Measurements from ENCODE around the gene ZBED5. TPM values are rescaled to one million over a fixed set of nuclear protein-coding genes. Genes with fewer than 3 reads are reported as not detected.
A peak's percentile ranks its signal among the peaks of the same experiment; 100 is the strongest.

The ZBED5 gene
- total and polyA plus RNA-seq, 4 donors, result 18.0 to 57.9 (median 39.9) TPM

DNA sequence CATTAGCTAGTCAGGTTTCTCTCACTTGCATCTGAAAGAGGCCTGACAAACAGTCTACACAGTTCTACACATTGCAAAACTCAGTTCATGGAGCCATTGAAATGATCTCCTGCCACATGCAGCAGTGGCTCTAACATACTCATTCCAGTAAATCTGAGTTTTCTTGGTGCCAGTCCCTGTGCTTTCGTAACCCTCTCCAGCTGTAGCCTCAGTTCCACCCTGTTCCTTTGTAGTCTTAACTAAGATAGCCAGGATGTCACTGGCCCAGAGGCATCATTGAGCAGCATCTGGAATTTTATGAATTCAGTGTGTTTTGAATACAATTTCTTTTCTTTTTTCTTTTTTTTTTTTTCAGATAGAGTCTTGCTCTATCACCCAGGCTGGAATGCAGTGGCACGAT lies 37.4 kb upstream of the ZBED5 start:
- WGBS, 2 donors, result 97 to 98% methylated on average over 2 of the region's 2 CpGs
- H3K4me1 ChIP-seq (ENCODE audit: control insufficient read depth in 5 of 5, insufficient read depth in 5 of 5, low read length in 5 of 5), result peaks cover 4 to 31% (median 16%) of the 10 kb centered on the region in 5 donors
- no peak overlapping the region for H3K4me3 ChIP-seq
- H3K9me3 ChIP-seq (ENCODE audit: control insufficient read depth in 4 of 4, insufficient read depth in 3 of 4, low read length in 3 of 4), result no peaks in the 10 kb centered on the region
- no peak overlapping the region for H3K9ac ChIP-seq (ENCODE audit: insufficient read depth in 1 of 2, low read length in 2 of 2)
- no peak overlapping the region for H3K27ac ChIP-seq (ENCODE audit: low read depth in 1 of 2, low read length in 1 of 2)
- TF ChIP-seq, protein P1, sequence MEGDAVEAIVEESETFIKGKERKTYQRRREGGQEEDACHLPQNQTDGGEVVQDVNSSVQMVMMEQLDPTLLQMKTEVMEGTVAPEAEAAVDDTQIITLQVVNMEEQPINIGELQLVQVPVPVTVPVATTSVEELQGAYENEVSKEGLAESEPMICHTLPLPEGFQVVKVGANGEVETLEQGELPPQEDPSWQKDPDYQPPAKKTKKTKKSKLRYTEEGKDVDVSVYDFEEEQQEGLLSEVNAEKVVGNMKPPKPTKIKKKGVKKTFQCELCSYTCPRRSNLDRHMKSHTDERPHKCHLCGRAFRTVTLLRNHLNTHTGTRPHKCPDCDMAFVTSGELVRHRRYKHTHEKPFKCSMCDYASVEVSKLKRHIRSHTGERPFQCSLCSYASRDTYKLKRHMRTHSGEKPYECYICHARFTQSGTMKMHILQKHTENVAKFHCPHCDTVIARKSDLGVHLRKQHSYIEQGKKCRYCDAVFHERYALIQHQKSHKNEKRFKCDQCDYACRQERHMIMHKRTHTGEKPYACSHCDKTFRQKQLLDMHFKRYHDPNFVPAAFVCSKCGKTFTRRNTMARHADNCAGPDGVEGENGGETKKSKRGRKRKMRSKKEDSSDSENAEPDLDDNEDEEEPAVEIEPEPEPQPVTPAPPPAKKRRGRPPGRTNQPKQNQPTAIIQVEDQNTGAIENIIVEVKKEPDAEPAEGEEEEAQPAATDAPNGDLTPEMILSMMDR (IDR thresholded peaks at IDR 0.05; ENCODE audit: control extremely low read depth, extremely low read depth), result no peak
- H3K36me3 ChIP-seq (ENCODE audit: control insufficient read depth in 4 of 4, insufficient read depth in 4 of 4, low read length in 4 of 4), result no peaks in the 10 kb centered on the region
- no peak for DNase-seq
- no peaks in the 10 kb centered on the region for H3K27me3 ChIP-seq (ENCODE audit: control insufficient read depth in 3 of 3, insufficient read depth in 3 of 3, low read length in 2 of 3)
- ATAC-seq (ENCODE audit: insufficient read depth, low FRiP score), result no peak

DNA sequence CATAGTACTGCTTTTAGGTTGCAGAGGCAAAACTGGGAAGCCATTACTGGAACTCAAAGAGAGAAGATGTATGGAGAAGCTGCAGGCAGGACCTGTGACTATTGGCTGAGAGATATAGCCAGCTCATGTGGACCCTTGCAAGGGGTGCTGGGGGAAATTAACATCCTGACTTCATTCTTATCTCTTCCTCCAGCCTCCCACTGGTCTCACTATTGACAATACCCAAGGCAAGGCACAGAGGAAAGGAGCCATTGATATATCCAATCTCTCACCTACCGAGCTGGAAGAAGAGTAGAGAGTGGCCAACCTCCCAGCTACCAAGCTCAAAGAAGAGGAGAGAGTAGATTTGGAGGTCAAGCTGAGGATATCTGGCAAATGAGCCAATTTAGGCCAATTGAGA lies 36.8 kb upstream of the ZBED5 start:
- Histone ChIP-seq H3K27me3 (ENCODE audit: control insufficient read depth in 3 of 3, insufficient read depth in 3 of 3, low read length in 2 of 3) (no peaks in the 10 kb centered on the region), H3K9me3 (ENCODE audit: control insufficient read depth in 4 of 4, insufficient read depth in 3 of 4, low read length in 3 of 4) (no peaks in the 10 kb centered on the region), H3K9ac (ENCODE audit: insufficient read depth in 1 of 2, low read length in 2 of 2) (no peak overlapping the region), H3K36me3 (ENCODE audit: control insufficient read depth in 4 of 4, insufficient read depth in 4 of 4, low read length in 4 of 4) (no peaks in the 10 kb centered on the region), H3K4me1 (ENCODE audit: control insufficient read depth in 5 of 5, insufficient read depth in 5 of 5, low read length in 5 of 5) (peaks cover 1 to 25% (median 10%) of the 10 kb centered on the region in 5 donors), H3K27ac (ENCODE audit: low read depth in 1 of 2, low read length in 1 of 2) (peak overlapping the region in 1 of 2 donors; percentile 65), H3K4me3 (no peak overlapping the region)
- 84 to 91% methylated on average over 1 of the region's 1 CpG for WGBS, 2 donors
- TF ChIP-seq, protein P1 (IDR thresholded peaks at IDR 0.05; ENCODE audit: control extremely low read depth, extremely low read depth), result no peak
- ATAC-seq (ENCODE audit: insufficient read depth, low FRiP score) (no peak), DNase-seq (no peak)

DNA sequence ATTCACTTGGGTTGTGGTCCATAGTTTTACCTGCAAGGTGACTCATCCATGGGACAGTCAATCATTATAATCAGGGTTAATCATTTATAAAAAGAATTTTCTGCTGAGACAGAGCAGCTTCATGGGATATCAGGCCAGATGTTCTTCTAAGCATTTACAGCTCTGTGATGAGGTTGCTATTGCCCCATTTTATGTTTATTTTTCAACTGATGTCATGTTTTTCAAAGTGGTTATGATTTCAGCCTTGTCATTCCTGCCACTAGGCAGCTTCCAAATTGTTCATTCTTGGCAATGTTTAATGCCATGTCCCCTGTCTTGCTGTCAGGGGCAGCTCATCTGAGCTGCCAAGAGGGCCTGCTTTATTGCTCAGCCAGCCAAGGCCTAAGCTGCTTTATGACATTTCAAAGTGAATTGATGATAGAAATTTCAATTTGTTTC lies 35.9 kb upstream of the ZBED5 start:
- Histone ChIP-seq H3K27ac (ENCODE audit: low read depth in 1 of 2, low read length in 1 of 2) (peak overlapping the region in 1 of 2 donors; percentile 65), H3K36me3 (ENCODE audit: control insufficient read depth in 4 of 4, insufficient read depth in 4 of 4, low read length in 4 of 4) (no peaks in the 10 kb centered on the region), H3K9ac (ENCODE audit: insufficient read depth in 1 of 2, low read length in 2 of 2) (no peak overlapping the region), H3K4me1 (ENCODE audit: control insufficient read depth in 5 of 5, insufficient read depth in 5 of 5, low read length in 5 of 5) (peaks cover 1 to 17% (median 5%) of the 10 kb centered on the region in 5 donors), H3K27me3 (ENCODE audit: control insufficient read depth in 3 of 3, insufficient read depth in 3 of 3, low read length in 2 of 3) (no peaks in the 10 kb centered on the region), H3K9me3 (ENCODE audit: control insufficient read depth in 4 of 4, insufficient read depth in 3 of 4, low read length in 3 of 4) (no peaks in the 10 kb centered on the region), H3K4me3 (no peak overlapping the region)
- ATAC-seq (ENCODE audit: insufficient read depth, low FRiP score), result no peak
- TF ChIP-seq, protein P1 (IDR thresholded peaks at IDR 0.05; ENCODE audit: control extremely low read depth, extremely low read depth), result no peak
- DNase-seq, result peak; percentile 81 to 96 (median 94)

DNA sequence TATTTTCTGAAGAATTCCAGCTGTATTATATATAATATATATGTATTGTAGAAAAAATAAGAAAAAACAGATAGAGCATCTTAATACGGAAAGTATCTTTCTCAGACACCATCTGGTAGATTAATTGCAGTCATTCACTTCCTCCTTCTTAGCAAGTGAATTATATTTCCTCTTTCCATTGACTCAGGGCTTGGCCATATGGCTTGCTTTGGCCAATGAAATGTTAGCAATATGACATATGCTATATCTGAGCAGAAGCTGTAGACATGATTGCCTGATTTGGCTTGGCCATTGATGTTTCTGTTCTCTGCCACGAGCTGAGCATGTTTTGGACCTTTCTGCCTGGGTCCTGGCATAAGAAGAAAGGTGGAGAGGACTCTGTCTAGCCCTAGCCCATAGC lies 34.4 kb upstream of the ZBED5 start:
- WGBS, 2 donors, result 63 to 80% methylated on average over 2 of the region's 2 CpGs

More for the DNA sequence above, 34.4 kb upstream of the ZBED5 start:
- peaks cover 0 to 17% (median 5%) of the 10 kb centered on the region in 5 donors for H3K4me1 ChIP-seq (ENCODE audit: control insufficient read depth in 5 of 5, insufficient read depth in 5 of 5, low read length in 5 of 5)
- DNase-seq (no peak), ATAC-seq (ENCODE audit: insufficient read depth, low FRiP score) (no peak)
- no peak overlapping the region for H3K9ac ChIP-seq (ENCODE audit: insufficient read depth in 1 of 2, low read length in 2 of 2)
- H3K27ac ChIP-seq (ENCODE audit: low read depth in 1 of 2, low read length in 1 of 2), result no peak overlapping the region
- TF ChIP-seq, protein P1 (IDR thresholded peaks at IDR 0.05; ENCODE audit: control extremely low read depth, extremely low read depth), result no peak
- no peaks in the 10 kb centered on the region for H3K36me3 ChIP-seq (ENCODE audit: control insufficient read depth in 4 of 4, insufficient read depth in 4 of 4, low read length in 4 of 4)
- no peak overlapping the region for H3K4me3 ChIP-seq
- no peaks in the 10 kb centered on the region for H3K27me3 ChIP-seq (ENCODE audit: control insufficient read depth in 3 of 3, insufficient read depth in 3 of 3, low read length in 2 of 3)
- H3K9me3 ChIP-seq (ENCODE audit: control insufficient read depth in 4 of 4, insufficient read depth in 3 of 4, low read length in 3 of 4), result no peaks in the 10 kb centered on the region
